Lung microvascular endothelial cell (primary cell): ENCODE measurements around the gene RBBP4. TPM values are rescaled to one million over a fixed set of nuclear protein-coding genes. Genes with fewer than 3 reads are reported as not detected.
"Not testable (repeated sequence)": the region's sequence is repeated elsewhere in the genome, so short reads cannot be mapped to it uniquely, and the experiment has no call there.

ENCODE experiments used
- DNase-seq, 2 donors: peaks; one replicate each; pipeline versions ENCODE4 v3.0.0 to v3.0.0-alpha.2; 2010; ENCODE audit warnings: low read depth in 2 of 2
- total RNA-seq: library from RNA; depleted of rRNA; stranded (reverse); fragments of >200 nt; gene quantifications from 2 replicates; pipeline ENCODE4 v1.2.1, GENCODE V29; 2014

RBBP4 gene
- total RNA-seq, 1 donor from 2014 or later, result 86.3 TPM

DNA sequence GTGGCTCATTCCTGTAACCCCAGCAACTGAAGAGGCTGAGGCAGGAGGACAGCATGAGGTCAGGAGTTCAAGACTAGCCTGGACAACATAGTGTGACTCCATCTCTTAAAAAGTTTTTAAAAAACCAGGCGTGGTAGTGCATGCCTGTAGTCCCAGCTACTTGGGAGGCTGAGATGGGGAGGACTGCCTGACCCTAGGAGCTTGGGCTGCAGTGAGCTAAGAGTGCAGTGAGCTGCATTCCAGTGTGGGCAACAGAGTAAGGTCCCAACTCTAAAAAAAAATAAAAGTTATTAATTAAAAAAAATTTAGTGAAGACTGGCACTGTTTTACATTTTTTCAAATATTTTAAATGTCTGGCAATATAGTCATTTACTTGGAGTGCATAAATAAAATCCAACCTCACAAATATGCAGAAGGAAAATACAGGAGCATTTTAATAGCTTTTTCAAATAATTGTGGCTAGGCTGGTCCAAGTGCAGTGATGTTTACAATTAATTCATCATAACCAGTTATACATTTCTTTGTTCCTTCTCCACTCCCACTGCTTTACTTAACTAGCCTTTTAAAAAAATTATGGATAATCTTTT lies 11.4 kb upstream of the RBBP4 start:
- no peak for DNase-seq

DNA sequence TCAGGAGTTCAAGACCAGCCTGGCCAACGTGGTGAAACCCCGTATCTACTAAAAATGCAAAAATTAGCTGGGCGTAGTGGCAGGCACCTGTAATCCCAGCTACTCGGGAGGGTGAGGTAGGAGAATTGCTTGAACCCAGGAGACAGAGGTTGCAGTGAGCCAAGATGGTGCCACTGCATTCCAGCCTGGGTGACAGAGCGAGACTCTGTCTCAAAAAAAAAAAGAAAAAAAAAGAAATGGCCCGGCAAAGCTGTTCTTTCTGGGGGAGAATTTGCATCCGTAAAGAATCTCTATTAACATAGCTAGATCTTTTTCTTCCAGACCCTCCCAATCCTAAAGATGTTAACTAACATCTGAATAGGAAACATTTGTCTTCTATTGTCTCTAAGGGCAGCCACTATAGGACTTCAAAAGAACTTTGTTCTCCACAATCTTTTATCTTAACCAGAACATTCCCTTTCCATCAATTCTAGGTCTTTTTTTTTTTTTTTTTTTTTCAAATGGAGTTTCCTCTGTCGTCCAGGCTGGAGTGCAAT lies 8.6 kb upstream of the RBBP4 start:
- DNase-seq, result not testable (repeated sequence)

DNA sequence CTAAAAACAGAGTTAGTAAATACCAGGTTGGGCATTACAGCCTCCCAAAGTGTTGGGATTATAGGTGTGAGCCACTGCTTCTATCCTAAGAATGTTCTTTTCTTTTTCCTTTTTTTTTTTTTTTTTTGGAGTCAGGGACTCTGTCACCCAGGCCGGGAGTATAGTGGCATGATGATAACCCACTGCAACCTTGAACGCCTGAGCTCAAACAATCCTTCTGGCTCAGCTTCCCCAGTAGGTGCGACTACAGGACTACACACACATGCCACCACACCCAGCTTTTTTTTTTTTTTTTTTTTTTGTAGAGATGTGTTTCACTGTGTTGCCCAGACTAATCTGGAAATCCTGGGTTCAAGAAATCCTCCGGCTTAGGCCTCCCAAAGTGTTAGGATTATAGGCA lies 6.6 kb upstream of the RBBP4 start:
- DNase-seq, result no peak

DNA sequence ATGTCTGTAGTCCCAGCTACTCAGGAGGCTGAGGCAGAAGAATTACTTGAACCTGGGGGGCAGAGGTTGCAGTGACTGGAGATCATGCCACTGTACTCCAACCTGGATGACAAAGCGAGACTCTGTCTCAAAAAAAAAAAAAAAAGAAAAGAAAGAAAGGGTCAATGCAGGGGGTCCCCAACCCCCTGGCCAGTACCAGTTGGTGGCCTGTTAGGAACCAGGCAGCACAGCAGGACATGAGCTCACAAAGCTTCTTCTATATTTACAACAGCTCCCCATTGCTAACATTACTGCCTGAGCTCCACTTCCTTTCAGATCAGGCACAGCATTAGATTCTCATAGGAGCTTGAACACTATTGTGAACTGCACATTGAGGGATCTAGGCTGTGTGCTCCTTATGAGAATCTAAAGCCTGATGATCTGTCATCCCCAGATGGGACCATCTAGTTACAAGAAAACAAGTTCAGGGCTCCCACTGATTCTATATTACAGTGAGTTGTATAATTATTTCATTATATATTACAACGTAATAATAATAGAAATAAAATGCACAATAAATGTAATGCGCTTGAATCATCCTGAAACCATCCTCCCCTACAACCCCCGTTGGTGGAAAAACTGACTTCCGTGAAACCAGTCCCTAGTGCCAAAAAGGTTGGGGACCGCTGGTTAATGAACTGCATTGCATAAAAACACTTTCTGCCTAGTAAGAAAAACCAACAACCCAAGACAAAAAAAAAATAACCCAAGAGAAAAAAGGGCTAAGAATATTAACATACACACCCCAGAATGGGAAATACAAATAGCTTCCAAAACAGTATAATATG lies 3.5 kb upstream of the RBBP4 start:
- peak; percentile 2 to 64 for DNase-seq

DNA sequence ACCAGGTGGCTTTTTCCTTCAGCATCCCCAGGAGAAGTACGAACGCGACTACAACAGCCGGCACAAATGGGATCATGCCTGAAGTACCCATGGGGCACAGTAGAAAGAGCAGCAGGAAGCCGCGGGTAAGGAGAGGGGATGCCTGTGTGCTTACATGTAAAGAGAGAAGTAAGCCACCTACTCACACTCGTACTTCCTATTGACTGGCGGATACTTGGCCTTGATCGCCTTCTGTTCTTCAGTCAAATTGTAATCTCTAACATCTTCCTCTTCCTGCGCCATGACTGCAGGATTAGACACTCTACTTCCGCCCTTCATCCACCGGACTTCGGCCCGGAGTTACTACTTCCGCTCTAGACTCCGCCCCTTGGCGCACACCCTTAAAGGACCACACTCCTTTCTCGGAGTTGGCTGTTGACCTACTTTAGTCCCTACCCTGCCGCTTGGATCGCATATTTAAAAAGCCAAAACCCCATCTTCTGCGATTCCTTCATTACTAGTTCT lies 708 bp upstream of the RBBP4 start, which contains the start of gene ZBTB8OS:
TSS of gene ZBTB8OS (minus strand) at position 303 of the 504 bp plus-strand sequence. CDS start at position 282, 21 bp downstream.
- peak; percentile 93 to 97 for DNase-seq

DNA sequence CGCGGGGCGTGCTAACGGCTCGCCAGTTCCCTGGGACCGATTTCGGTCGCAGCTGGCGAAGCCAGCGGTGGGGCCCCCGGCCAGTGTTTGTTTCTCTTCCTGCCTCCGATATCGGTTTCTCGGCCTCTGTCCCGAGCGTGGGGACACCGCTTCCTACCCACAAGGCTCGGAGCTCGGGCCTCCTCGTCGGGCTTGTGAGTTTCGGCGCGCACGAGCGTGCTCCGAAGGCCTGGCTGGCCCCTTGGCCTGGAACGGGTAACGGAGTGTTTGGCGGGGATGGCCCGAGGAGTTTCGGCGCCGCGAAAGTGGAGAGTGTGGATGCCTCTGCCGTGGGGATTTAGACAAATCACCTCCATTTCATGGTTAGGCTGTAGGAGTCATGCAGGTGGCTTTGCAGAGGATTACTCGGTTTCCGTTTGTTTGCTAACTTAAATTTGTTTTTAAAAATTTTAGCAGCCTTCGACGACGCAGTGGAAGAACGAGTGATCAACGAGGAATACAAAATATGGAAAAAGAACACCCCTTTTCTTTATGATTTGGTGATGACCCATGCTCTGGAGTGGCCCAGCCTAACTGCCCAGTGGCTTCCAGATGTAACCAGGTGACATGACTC lies 559 bp downstream of the RBBP4 start:
- no peak for DNase-seq

DNA sequence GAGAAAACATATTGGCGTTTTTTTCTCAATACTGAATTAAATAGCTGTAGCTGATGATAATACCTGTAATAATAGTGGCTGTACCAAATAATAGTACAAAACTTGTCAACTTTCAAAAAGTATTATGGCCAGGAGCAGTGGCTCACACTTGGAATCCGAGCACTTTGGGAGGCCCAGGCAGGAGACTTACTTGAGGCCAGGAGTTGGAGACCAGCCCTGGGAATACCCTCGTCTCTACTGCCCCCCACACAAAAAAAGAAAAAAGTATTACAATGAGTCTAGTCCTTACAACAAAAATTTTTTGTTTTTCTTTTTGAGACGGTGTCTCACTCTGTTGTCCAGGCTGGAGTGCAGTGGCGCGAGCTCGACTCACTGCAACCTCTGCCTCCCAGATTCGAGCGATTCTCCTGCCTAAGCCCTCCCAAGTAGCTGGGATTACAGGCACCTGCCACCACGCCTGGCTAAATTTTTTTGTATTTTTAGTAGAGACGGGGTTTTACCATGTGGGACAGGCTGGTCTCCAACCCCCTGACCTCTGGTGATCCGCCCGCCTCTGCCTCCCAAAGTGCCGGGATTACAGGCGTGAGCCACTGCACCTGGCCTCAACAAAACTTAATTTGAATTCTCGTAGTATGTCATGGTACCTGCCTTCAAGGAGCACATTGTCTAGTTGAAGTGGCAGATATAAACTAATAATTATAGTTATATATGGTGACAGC lies 1.4 kb downstream of the RBBP4 start:
- DNase-seq, result no peak

DNA sequence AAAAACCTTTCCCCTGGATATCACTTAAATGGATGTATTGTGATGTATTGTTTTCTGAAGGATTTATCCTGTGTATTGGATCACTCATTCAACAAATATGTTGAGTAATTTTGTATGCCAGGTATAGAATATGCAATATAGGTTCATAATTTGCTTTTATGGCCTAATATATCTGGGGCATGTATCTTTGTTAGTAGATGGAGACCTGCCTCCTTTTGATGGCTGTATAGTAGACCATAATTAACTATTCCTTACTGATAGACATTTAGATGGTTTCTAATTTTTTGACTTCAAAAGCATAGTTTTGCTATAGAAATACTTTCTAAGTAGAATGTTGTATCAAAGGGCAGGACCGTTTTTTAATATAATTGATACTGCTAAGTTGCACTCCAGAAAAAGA lies 8.6 kb downstream of the RBBP4 start:
- DNase-seq, result no peak

DNA sequence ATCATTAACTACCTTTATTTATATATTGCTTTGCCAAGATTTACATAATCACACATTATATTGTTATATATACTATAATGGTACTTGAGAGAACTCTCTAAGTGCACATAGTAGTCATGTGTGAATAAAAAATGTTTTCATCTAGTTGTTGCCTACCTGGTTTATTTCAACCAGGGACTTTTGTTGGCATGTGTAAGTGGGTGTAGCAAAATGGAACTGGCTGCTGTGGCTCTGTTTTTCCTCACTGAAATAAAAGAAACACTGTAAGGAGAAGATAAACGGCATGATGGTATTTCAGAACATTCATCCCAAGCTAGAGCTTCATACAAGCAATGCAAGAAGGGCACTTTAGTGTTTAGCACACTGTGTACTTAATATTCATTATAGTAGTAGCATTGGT lies 14.9 kb downstream of the RBBP4 start:
- no peak for DNase-seq

DNA sequence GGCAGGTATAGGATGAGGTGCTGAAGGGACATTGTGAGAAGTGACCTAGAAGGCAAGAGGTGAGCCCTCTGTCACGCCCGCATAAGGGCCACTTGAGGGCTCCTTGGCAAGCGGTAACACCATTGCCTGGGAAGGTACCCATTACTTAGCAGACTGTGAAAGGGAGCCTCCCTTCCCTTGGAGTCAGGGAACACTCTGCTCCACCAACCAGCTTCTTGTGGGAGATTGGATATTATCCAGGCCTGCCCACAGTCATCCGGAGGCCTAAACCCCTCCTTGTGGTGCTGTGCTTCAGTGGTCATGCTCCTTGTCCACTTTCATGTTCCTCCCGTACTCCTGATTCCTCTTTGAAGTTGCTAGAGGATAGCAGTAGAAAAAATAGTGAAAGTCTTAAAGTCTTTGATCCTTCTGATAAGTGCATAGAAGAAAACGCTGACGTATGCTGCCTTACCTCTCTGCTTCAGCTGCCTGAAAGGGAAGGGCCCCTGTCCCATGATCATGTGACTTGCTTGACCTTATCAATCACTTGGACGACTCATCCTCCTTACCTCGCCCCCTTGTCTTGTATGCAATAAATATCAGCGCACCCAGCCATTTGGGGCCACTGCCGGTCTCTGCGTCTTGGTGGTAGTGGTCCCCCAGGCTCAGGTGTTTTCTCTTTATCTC lies 16.0 kb downstream of the RBBP4 start:
- no peak for DNase-seq

DNA sequence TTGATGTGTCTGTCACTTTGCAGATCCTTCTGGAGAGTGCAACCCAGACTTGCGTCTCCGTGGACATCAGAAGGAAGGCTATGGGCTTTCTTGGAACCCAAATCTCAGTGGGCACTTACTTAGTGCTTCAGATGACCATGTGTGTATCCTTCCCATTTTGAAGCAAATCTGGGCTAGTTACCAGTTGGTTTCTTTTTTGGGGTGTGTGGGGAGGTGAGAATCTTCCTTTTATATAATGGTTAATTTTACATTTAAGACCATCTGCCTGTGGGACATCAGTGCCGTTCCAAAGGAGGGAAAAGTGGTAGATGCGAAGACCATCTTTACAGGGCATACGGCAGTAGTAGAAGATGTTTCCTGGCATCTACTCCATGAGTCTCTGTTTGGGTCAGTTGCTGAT lies 17.7 kb downstream of the RBBP4 start:
- not testable (repeated sequence) for DNase-seq

DNA sequence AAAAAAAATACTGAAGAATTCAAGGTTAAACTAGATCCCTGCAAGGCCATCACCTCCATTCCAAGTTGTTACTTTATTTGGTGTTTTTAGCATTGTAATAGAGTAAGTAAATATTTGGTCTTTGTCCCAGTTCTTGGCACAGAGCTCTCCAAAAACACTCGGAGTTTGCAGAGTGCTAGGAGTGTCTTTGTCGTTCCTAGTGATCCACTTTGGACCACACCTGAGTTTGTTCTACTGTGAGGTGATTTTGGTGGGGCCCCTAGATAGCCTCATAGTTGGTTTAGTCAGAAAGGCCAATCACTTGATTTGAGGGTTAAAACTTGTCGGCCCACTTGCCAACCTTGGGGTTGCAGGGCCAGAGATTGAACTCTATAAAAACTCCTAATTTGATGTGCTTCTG lies 25.9 kb downstream of the RBBP4 start:
- DNase-seq, result no peak

DNA sequence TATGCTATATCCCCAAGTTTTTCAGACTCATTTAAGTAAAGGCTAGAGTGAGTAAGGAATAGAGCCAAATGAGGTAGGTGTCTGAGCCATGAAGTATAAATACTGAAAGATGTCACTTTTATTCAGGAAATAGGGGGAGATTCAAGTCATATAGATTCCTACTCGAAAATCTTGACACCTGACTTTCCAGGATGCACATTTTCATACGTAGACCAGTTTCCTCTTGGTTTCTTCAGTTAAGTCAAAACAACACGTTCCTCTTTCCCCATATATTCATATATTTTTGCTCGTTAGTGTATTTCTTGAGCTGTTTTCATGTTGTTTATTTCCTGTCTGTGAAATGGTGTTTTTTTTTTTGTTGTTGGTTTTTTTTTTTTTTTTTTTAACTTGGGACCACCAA lies 29.0 kb downstream of the RBBP4 start:
- not testable (repeated sequence) for DNase-seq

DNA sequence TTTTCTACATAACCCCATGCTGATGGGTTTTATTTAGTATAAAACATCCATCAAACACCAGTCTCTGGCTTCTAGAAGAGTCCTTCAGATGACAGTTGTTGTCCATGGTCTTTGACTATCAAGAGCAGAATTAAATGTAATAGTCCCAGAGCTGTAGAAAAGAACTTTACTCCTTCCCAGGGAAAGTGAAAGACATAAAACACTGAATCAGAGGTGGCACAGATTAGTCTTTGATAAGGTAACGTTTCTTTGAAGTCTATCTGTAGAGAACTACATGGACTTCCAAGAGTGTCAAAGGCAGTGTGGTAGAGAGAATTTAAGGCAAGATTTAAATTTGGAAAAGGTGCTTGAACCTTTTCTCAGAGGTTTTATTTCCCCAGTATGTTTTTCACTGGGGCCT lies 29.6 kb downstream of the RBBP4 start:
- no peak for DNase-seq

DNA sequence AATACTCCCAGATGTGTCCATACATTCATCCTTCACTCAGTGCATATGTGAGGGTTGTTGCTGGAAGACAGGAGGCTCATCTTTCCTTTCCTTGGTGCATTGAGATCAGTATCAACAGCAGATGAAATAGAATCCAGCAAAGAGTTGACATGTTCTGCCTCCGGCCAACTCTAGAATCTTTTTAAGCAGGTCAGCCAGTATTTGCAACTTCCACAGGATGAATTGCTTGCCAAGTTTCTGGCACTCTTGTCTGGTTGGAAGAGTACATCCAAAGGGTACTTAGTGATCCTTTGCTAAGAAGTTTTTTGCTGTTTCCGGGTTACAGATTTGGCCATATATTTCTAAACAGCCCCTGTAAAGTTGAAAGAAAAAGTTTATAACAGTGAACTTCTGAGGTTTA lies 30.5 kb downstream of the RBBP4 start:
- peak; percentile 31 to 48 for DNase-seq

DNA sequence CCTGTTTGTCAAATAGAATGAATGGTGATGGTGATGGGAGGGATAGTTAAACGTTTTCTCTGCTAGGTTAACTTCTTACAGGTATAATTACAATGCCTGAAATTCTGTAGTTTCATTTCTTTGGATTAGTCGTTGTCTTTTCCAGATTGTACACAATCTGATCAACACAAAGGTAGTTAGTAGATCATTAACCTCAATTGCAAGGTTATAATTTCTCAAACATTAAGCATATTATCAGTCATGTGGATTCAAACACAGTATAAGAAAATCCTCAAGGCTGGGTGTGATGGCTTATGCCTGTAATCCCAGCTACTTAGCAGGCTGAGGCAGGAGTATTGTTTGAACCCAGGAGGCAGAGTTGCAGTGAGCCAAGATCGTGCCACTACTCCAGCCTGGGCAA lies 31.0 kb downstream of the RBBP4 start:
- DNase-seq, result no peak

DNA sequence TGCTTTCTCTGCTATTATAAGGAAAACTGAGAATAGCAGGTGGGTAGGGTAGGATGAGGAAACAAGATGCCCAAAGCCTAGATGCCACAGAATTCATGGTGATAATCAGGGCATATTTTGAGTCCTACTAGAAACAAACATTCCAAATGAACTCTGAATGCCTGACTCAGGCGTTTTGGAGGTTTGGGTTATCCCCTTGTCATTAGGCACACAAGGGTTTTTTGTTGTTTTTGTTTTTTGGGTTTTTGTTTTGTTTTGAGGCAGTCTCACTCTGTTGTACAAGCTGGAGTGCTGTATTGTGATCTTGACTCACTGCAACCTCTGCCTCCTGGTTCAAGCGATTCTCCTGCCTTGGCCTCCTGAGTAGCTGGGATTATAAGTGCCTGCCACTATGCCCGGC lies 32.4 kb downstream of the RBBP4 start:
- no peak for DNase-seq

DNA sequence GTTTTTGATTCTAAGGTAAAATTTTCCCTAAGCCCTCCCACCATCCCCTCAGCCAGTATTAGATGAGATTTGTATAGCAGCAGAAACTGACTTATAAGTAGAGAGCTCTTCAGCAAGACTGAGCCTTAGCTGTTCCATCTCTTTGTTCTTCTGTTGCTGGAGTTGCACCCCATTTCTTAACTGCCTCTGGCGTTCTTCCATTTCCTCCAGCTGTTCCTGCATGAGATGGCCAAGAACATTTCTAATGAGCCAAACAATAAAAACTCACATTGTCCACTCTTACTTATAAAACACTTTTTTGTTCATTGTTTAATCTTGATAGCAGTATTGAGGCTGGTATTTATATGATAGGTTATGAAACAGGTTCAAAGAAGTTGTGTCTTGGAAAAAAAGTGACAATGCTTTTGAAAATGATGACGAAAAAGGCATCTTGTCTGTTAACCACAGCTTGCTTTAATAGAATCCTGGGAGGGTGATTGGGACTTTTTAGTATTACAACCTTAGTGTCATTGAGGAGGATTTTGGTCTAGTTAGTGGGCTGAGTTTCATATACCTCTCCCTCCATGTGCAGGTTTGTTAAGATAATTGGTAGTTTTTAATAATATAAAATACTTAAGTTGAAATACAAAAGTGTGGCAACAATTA lies 33.3 kb downstream of the RBBP4 start:
- peak in 1 of 2 donors; percentile 55 for DNase-seq

DNA sequence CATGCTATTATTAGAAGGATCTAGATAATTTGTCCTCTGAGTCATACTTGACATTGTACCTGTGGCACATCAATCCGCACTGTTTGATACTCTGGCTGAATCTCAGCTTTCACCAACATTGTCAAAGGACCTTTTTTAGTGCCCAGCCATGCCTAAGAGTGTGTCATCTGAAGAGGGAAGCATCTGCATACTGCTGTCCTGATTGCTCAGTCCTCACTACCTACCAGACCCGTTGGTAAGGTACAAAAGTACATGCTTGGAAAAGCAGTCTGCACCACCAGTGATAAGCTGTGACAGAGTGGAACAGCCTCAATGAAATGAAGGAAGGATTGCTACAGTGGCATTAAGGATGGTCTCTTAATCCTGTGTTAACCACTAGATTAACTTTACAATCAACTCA lies 34.5 kb downstream of the RBBP4 start:
- DNase-seq, result no peak

DNA sequence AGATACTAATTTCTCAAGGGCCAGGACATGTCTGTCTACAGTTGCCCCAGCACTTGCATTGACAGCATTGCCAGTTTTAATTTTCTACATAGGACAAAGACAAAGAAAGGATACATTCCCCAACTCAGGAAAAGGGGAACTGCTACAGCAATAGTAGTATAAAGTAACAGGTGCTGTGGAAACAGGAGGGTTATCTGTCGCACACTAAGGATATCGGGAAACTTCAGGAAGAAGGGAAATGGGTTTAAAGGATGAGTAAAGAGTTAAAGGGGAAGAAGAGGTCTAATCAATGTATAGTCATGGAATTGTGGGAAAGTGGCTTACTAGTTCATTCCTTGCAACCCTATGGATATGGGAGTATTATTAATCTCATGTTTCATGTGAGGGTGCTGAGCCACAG lies 35.4 kb downstream of the RBBP4 start:
- DNase-seq, result no peak
